Stimulated activated CD4-positive, alpha-beta T cell treated with anti-CD3 and anti-CD28 coated beads, Interleukin-4, amount 100 ng/mL, for 24 hours (primary cell): Measurements from ENCODE around the gene M1AP.

ENCODE experiments used
- DNase-seq: peaks from one replicate; pipeline ENCODE4 v3.0.0-alpha.2; 2020

Gene M1AP

DNA sequence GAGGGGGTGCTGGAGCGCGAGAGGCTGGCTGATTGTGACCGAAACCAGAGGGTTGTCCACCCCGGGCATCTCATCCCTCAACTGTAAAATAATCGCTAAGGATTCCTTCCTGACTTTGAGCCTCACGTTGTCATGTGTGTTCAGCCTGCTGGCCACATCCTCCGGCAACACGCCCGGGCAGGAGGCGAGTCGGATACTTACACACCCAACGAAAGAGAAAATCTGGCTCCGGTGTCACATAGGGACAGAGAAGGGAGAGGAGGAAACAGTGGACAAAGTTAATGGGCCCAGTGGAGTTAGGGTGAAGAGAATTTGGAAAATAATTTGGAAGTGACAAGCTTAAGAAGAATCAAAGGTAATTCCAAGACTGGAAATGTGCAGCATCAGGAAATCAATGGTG is 131.5 kb downstream of the M1AP start:
- DNase-seq, result no peak

DNA sequence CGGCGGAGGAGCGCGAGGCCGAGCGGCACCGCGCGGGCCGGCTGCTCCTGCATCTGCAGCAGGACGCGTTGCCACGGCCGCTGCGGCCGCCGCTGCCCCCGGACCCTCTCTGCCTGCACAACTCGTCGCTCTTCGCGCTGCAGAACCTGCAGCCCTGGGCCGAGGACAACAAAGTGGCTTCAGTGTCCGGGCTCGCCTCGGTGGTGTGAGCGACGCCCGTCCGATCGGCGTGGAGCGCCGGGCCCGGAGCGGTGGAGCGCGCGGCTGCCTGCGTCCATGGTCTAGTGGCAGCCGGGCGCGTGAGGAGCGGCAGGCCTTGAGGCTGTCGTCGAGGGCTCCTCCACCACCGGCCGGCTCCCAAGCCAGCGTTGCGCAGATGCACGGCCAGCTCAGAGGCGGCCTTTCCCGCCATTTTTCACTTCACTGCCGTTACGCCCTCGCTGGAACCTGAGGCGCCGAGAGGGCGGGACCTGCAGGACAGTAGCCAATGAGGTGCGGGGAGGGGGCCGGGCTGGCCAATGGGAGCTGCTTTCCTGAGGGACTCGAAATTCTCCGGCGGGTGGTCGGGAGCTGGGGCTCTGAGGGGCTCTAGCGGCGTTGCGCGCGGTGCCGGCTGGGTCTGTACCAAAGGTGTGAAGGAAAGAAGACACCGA is 132.0 kb downstream of the M1AP start:
- peak; percentile 81 for DNase-seq

- DNase-seq, result no peak
These were observed 132.7 kb downstream of the M1AP start for GRCh38 chr2:74515271-74515980.

- no peak for DNase-seq
These were observed 133.5 kb downstream of the M1AP start, which contains the start of gene TLX2 for GRCh38 chr2:74514368-74515270. TSS of gene TLX2 (plus strand) at chr2:74514450. CDS start at chr2:74514807, 357 bp downstream.

DNA sequence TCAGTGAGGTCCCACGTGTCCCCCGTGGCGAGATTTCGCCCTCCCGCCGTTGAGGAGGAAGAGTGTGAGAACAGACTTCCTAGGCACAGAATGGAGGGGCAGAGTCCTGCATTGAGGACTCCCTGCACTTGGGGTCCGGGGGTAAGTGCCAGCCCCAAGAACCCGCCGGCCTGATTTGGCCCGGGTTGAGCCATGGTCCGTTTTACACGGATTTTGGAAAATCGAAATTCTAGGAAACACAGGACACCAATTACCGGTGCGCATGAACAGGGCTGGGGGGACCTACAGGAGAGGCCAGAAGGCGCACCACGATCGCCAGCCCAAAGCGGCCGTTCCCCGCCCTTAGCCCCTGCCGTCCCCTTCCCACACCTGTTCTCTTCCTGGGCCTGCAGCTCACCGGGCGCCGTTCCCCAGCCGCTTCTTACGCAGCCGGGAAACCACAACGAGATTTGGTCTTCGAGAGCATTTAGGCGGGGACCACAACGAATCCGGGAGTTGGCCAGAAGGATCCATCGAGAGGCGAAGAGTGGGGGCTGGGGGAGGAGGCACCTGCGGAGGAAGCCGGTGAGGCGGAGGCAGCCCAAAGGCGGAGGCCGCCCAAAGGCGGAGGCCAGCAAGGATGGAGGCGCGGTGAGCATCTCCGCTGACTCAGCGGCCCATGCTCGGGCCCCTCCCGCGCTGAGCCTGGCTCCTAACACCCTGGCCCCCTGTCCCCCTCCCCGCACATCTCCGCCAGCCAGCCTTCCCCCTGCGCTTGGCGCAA is 134.3 kb downstream of the M1AP start:
- DNase-seq, result peak; percentile 23

DNA sequence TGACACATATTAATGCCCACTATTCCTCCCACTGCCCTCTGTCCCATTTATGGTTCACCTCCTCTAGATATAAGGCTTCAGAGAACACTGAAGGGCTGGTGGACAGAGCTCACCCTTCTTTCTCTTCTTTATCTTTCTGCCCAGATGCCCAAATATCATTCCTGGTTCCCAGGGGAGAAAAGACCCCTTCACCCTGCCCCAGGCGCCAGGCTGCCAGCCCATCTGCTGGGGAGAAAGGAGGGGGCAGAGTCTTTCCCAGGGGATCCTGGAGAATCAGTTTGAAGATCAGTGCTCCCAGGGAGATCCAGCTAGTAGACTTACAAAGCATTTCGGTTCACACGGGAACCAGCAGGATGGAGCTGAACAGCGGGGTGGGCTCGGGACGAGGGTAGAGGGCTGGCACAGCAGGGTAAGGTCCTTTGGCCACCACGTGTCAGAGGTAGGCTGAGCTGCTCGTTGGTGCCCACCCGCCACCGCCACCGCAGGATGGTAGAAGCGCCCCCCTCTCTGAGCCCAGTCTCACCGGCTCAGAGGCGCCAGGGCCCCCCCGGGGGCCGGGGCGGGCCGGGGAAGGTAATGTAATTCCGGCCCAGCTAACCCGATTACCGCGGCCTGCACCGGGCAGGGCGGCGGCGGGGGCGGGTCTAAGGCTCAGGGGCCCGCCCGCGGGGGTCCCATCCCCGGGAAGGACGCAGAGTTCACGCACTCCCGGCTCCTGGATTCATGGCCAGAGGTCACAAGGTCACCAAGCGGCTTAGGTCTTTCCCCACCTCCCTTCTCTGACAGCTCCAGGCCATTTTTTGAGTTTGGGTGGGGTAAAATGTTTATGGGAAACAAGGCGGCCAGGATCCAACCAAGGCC is 135.2 kb downstream of the M1AP start:
- no peak for DNase-seq

- DNase-seq, result no peak
These were observed 136.8 kb downstream of the M1AP start for GRCh38 chr2:74511104-74511989.

DNA sequence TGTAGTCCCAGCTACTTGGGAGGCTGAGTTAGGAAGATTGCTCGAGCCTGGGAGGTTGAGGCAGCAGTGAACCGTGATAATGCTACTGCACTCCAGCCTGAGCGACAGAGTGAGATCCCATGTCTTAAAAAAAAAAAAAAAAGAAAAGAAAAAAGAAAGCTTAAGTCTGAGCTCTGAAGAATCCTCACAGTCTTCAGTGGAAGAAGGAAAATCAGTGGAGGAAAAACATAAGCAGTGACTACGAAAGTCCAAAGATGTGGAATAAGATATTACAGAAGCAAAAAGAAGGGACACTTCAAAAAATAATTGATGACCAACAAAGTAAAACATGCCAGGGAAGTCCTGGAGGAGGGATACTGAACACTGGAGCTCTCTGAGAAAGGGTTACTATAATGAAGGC is 137.9 kb downstream of the M1AP start:
- no peak for DNase-seq

DNA sequence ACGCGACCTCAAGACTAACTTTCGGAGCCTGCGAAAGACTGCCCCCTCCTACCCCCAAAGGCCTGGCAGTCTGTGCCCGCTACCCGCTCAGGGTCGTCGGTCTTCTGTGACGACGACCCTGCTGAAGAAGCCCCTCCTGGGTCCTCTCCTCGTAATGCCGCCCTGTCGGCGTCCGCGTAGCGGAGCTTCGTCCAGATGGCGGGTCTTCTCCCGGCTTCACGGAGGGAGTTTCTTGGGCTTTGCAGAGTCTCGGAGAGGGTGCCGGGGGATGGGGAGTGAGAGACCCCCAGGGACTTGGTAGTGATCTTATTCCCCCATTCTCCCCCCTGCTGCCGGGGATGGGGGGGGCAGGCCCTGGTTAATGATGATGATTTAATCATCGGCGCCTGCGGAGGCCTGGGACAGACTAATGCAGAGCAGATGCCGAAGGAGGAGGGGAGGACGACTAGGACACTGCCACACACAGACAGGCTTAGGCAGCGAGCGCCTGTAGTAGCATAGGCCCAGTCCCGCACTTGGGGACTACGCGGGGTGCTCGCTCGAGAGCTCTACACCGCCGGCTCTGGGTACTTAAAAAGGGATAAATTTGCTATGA is 140.1 kb downstream of the M1AP start:
- no peak for DNase-seq
